Karpas-422 (cell line): ENCODE measurements around the gene NWD2. TPM values are rescaled to one million over a fixed set of nuclear protein-coding genes. Genes with fewer than 3 reads are reported as not detected.

ENCODE experiments used
- DNase-seq: peaks from one replicate; pipeline ENCODE4 v3.0.0-alpha.2; 2015
- H2AFZ ChIP-seq: fragments of 200-600 bp; sonication (generic); 2 replicates; pipeline ENCODE4 v1.6.1; 2014; ENCODE audit warnings: antibody characterized with exemption, low read length, mixed read lengths
- H3K27ac ChIP-seq: fragments of 200-600 bp; sonication (generic); 2 replicates; pipeline ENCODE4 v1.5.1; 2014; ENCODE audit warnings: mild to moderate bottlenecking, low read length, moderate library complexity
- H3K27me3 ChIP-seq: fragments of 200-600 bp; sonication (generic); 2 replicates; pipeline ENCODE4 v1.6.1; 2014; ENCODE audit warnings: low read length, mixed read lengths
- H3K36me3 ChIP-seq: fragments of 200-600 bp; sonication (generic); 2 replicates; pipeline ENCODE4 v1.6.1; 2014; ENCODE audit warnings: low read length, mixed read lengths; ENCODE audit not compliant: insufficient read depth
- H3K4me1 ChIP-seq: fragments of 200-600 bp; sonication (generic); 2 replicates; pipeline ENCODE4 v1.6.1; 2014; ENCODE audit warnings: mild to moderate bottlenecking, low read length, mixed read lengths
- H3K4me2 ChIP-seq: fragments of 200-600 bp; sonication (generic); 2 replicates; pipeline ENCODE4 v1.6.1; 2014; ENCODE audit warnings: low read length, low read depth, mild to moderate bottlenecking; ENCODE audit not compliant: poor library complexity, severe bottlenecking
- H3K4me3 ChIP-seq: fragments of 200-600 bp; sonication (generic); 2 replicates; pipeline ENCODE4 v1.5.1; 2014; ENCODE audit warnings: mild to moderate bottlenecking, antibody characterized with exemption, low read length, mixed read lengths
- H3K79me2 ChIP-seq: fragments of 200-600 bp; sonication (generic); 2 replicates; pipeline ENCODE4 v1.6.1; 2014; ENCODE audit warnings: mild to moderate bottlenecking, low read length, mixed read lengths
- H3K9ac ChIP-seq: fragments of 200-600 bp; sonication (generic); 2 replicates; pipeline ENCODE4 v1.6.0; 2014; ENCODE audit warnings: low read length
- H3K9me2 ChIP-seq: fragments of 200-600 bp; sonication (generic), shearing (Covaris generic); replicated peaks from 2 replicates; pipeline ENCODE4 v1.6.0; 2014; ENCODE audit warnings: mild to moderate bottlenecking, low read length, moderate library complexity; ENCODE audit not compliant: insufficient read depth
- H3K9me3 ChIP-seq: fragments of 300-700, 200-600 bp; sonication (generic); 2 replicates; pipeline ENCODE4 v1.6.1; 2014; ENCODE audit warnings: low read length, mixed read lengths
- H4K20me1 ChIP-seq: fragments of 200-600 bp; sonication (generic); 2 replicates; pipeline ENCODE4 v1.6.1; 2014; ENCODE audit warnings: mild to moderate bottlenecking, antibody characterized with exemption, low read length, low read depth; ENCODE audit not compliant: insufficient read depth
- total RNA-seq: library from RNA; depleted of rRNA; stranded (reverse); fragments of >200 nt; shearing (Covaris generic); gene quantifications from 2 replicates; pipeline ENCODE4 v1.2.3, GENCODE V29; 2014; ENCODE audit warnings: low replicate concordance

NWD2 gene
- total RNA-seq, 1 experiment from 2014 or later: not detected

DNA sequence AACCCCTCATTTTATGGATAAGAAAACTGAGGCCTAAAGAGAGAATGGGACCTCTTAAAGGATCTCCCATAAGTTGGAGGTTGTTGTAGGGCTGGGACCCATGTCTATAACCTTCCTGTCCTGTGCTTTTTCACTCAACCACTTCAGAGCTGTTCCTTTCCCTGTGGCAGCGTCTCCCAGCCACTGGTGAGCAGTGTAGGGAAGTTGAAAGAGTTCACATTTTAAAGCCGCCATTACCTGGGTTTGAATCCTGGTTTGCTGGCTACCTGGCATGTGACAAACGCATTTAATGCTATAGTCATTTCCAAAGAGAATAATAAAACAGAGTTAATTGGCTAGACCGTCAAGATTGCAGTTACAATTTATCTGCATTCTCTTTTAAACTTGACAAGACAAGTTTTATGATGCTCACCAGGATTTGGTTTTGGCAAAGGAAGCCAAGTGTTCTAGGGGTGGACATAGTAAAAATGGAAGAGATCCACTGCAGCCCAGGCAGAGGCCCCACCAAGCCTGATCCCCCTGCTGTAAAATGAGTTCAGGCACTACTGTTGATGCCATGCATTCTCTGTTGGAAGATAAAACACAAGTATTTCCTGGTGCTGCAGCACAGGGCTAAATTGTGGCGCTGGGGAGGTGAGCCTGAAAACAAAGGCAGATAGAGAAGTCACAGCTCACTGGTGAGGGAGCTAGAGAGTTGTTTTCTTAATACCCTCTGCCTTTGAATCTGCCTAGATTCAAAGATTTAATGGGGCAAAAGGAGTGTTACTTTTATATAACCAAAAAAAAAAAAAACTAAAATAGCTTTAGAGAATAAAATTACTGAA is 218.7 kb downstream of the NWD2 start:
- Histone ChIP-seq H3K36me3 (no peaks in the 10 kb centered on the region), H2AFZ (no peak overlapping the region), H3K9me3 (no peaks in the 10 kb centered on the region), H3K79me2 (no peaks in the 10 kb centered on the region), H3K4me2 (no peak overlapping the region), H3K27ac (no peak overlapping the region), H3K9ac (no peak overlapping the region), H4K20me1 (no peaks in the 10 kb centered on the region), H3K27me3 (no peaks in the 10 kb centered on the region), H3K4me1 (no peaks in the 10 kb centered on the region), H3K9me2 (no peaks in the 10 kb centered on the region), H3K4me3 (no peak overlapping the region)
- DNase-seq: no peak

DNA sequence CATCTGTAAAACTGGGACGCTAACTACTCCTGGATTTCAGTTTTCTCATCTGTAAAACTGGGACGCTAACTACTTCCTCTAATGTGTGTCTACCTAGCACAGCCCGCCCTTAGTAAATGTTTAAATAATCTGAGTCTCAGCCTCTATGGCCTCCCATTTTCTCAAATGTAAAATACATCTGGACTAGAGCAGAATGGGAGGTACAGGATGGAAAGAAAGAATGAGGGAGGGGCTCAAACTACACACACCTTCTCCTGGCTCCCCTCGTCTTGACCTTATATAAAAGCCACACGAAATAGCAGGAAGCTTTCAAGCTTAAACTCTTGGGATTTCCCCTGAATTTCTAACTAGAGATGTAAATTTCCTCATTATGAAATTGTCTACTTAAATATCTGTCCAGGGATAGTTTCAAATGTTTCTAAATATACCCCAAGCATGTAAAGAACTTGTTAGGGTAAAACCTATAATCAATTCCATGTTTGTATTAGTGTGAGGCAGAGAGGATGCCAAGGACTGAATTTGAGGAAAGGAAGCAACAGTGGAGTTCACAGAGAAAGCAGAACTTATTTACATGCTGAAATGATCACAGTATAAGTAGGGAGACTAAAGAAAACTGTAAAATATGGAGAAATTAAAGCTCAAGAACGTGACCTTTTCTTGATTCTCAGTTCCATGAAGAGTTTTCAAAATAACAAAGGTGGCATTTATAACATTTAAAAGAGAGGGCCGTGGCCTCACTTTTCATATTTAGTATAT is 220.0 kb downstream of the NWD2 start:
- Histone ChIP-seq H3K9me3 (no peaks in the 10 kb centered on the region), H3K36me3 (no peaks in the 10 kb centered on the region), H3K4me2 (no peak overlapping the region), H3K4me1 (no peaks in the 10 kb centered on the region), H3K9me2 (no peaks in the 10 kb centered on the region), H3K9ac (no peak overlapping the region), H2AFZ (no peak overlapping the region), H3K27me3 (no peaks in the 10 kb centered on the region), H3K79me2 (no peaks in the 10 kb centered on the region), H3K4me3 (no peak overlapping the region), H4K20me1 (no peaks in the 10 kb centered on the region), H3K27ac (no peak overlapping the region)
- DNase-seq: no peak

DNA sequence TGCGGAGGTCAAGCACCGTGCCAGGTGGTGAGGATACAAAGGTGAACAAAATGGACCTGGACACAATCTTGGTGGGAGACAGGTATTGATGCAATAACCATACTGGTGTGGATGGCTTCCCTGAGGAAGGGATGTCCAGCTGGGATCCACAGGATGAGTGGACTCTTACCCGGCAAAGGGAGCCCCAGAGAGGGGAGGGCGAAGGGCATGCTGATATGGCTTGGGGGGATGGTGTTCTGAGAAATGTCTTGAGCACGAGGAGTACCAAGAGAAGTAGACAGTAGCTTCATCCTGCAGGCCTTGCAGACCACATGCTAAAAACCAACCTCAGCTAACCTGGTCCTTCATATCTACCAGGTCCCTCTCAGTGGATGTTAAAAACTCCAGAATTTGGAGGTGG is 220.8 kb downstream of the NWD2 start:
- no peaks in the 10 kb centered on the region for H3K36me3 ChIP-seq
- H3K9me3 ChIP-seq: no peaks in the 10 kb centered on the region
- H4K20me1 ChIP-seq: no peaks in the 10 kb centered on the region
- H3K4me2 ChIP-seq: no peak overlapping the region
- DNase-seq: no peak
- no peak overlapping the region for H2AFZ ChIP-seq
- no peak overlapping the region for H3K27ac ChIP-seq
- H3K27me3 ChIP-seq: no peaks in the 10 kb centered on the region
- no peaks in the 10 kb centered on the region for H3K79me2 ChIP-seq
- no peak overlapping the region for H3K4me3 ChIP-seq
- no peaks in the 10 kb centered on the region for H3K4me1 ChIP-seq
- no peaks in the 10 kb centered on the region for H3K9me2 ChIP-seq
- no peak overlapping the region for H3K9ac ChIP-seq

DNA sequence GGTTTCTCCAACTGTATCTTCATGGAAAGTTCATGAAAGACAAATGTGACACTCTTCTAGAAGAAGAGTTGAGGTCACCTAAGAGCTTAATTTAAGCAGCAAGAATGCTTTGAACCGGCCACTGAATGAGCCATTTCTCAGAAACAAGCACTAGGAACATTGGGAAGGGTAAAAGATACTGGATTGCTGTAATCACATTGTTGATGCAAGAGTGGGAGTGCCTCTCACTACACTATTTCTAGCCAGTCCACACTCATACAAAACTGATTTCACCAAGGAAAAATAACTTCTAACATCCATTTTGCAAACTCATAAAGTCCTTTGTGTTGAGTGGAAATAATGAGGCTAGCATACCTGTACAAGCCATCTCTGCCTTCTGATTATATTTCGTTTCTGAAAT is 221.3 kb downstream of the NWD2 start:
- no peaks in the 10 kb centered on the region for H3K79me2 ChIP-seq
- H3K27ac ChIP-seq: no peak overlapping the region
- no peaks in the 10 kb centered on the region for H3K9me2 ChIP-seq
- no peaks in the 10 kb centered on the region for H3K27me3 ChIP-seq
- no peaks in the 10 kb centered on the region for H4K20me1 ChIP-seq
- no peaks in the 10 kb centered on the region for H3K9me3 ChIP-seq
- no peaks in the 10 kb centered on the region for H3K36me3 ChIP-seq
- no peak for DNase-seq
- H3K4me3 ChIP-seq: no peak overlapping the region
- no peak overlapping the region for H3K9ac ChIP-seq
- H3K4me2 ChIP-seq: no peak overlapping the region
- H2AFZ ChIP-seq: no peak overlapping the region
- H3K4me1 ChIP-seq: no peaks in the 10 kb centered on the region

DNA sequence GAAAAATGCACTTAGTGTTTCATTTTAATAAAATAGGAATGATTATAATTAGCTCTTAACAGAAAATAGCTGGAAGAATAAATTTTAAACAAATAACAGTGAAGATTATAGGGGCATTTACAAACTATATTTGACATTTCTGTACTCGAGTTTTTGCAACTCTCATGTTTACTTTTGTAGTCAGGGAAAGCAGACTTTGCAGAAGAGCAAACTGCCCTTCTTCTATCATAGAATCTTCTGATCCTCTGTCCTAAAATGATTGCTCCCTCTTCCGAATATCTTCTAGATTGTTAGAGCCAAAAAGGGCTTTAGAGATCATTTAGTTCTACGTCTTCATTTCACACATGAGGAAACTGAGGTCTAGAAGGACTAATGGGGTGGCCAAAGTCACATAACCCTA is 222.7 kb downstream of the NWD2 start:
- Histone ChIP-seq H3K27ac (no peak overlapping the region), H3K27me3 (no peaks in the 10 kb centered on the region), H3K79me2 (no peaks in the 10 kb centered on the region), H3K4me2 (no peak overlapping the region), H2AFZ (no peak overlapping the region), H3K9me3 (no peaks in the 10 kb centered on the region), H3K9ac (no peak overlapping the region), H3K9me2 (no peaks in the 10 kb centered on the region), H3K4me1 (no peaks in the 10 kb centered on the region), H3K36me3 (no peaks in the 10 kb centered on the region), H3K4me3 (no peak overlapping the region), H4K20me1 (no peaks in the 10 kb centered on the region)
- DNase-seq: no peak

DNA sequence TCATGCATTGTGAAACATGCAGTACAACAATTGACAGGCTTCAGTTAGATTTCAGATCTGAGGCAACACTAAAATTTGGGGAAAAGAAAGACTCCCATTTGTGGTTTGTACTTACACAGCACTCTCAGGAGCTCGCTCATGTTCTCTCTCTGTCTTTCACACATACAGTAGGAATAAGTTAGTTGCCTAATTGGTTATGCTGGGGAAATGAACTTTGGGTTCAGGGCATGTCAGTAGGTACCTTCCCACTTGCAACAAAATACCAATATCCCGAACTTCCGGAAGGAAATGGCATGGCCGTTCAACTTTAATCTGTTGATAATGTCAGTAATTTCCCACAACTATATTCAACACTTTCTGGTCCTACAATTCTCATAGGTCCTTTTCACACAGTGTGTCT is 223.3 kb downstream of the NWD2 start:
- Histone ChIP-seq H3K27me3 (no peaks in the 10 kb centered on the region), H3K4me3 (no peak overlapping the region), H2AFZ (no peak overlapping the region), H4K20me1 (no peaks in the 10 kb centered on the region), H3K36me3 (no peaks in the 10 kb centered on the region), H3K4me1 (no peaks in the 10 kb centered on the region), H3K9me2 (no peaks in the 10 kb centered on the region), H3K27ac (no peak overlapping the region), H3K79me2 (no peaks in the 10 kb centered on the region), H3K9ac (no peak overlapping the region), H3K4me2 (no peak overlapping the region), H3K9me3 (no peaks in the 10 kb centered on the region)
- no peak for DNase-seq

DNA sequence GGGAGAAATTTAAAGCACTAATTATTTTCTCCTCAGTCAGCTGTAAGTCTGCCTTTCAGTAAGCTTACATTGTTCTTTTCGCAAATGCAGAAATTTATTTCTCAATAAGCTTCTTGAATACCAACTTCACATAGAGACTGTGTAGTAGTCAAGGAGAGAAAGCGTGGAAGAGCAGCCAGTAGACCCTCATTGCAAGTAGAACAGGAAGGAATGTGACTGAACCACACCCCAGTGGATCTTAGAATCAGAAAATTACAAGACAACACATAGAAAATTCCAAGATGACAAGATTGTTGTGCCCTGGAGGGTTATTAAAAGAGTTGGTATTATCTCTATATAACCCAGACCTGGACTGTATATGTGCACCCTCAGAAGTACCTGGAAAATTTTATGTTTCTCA is 224.7 kb downstream of the NWD2 start:
- Histone ChIP-seq H3K27me3 (no peaks in the 10 kb centered on the region), H3K9me3 (no peaks in the 10 kb centered on the region), H3K4me1 (no peaks in the 10 kb centered on the region), H3K36me3 (no peaks in the 10 kb centered on the region), H3K79me2 (no peaks in the 10 kb centered on the region), H3K4me2 (no peak overlapping the region), H3K9ac (no peak overlapping the region), H3K27ac (no peak overlapping the region), H3K4me3 (no peak overlapping the region), H2AFZ (no peak overlapping the region), H4K20me1 (no peaks in the 10 kb centered on the region), H3K9me2 (no peaks in the 10 kb centered on the region)
- DNase-seq: no peak

DNA sequence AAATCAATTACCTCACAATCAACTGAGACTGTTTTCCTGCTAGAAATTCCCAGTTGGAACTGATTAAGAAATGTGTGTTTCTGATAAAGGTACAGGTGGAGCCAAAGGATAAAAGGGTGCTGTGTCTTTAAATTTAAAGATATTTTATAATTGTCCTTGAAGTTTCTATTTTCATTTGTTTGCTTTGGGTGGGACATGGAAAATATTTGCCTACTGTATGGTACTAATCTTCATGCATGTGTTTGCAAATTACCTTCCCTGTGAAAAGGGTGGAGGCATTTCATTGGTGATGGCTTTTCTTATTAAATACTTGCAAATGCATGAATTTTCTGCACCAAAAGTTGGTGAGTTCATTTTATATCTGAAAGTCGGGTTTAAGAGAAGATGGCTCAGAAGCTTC is 225.7 kb downstream of the NWD2 start:
- Histone ChIP-seq H3K27ac (no peak overlapping the region), H2AFZ (no peak overlapping the region), H3K9ac (no peak overlapping the region), H4K20me1 (no peaks in the 10 kb centered on the region), H3K36me3 (no peaks in the 10 kb centered on the region), H3K27me3 (no peaks in the 10 kb centered on the region), H3K79me2 (no peaks in the 10 kb centered on the region), H3K4me1 (no peaks in the 10 kb centered on the region), H3K9me2 (no peaks in the 10 kb centered on the region), H3K4me2 (no peak overlapping the region), H3K9me3 (no peaks in the 10 kb centered on the region), H3K4me3 (no peak overlapping the region)
- DNase-seq: no peak
